ENCODE data around the gene BCAR3.

- TF ChIP-seq POLR2A (IDR thresholded peaks at IDR 0.05; ENCODE audit: low read depth, low read length) (no peak), POLR2AphosphoS5 (IDR thresholded peaks at IDR 0.05; ENCODE audit: low read depth, low read length) (no peak), TAF1 (IDR thresholded peaks at IDR 0.05; ENCODE audit: borderline replicate concordance, low read depth, low read length) (no peak)
Observed at GRCh38 chr1:93531193-93531592, 150.4 kb downstream of the BCAR3 start.

Measured in GM12892 (cell line).